GM21360 (cell line): Measurements from ENCODE around the gene PRPF6.

Experiments
- ATAC-seq: cut with Tn5 transposase; IDR thresholded peaks from one replicate; pipeline ENCODE4 v1.9.1; 2021; ENCODE audit warnings: mild to moderate bottlenecking, moderate library complexity; ENCODE audit not compliant: unreplicated experiment

The PRPF6 gene

GRCh38 chr20:64032706-64033624 is 52.0 kb downstream of the PRPF6 start:
- no peak for ATAC-seq

DNA sequence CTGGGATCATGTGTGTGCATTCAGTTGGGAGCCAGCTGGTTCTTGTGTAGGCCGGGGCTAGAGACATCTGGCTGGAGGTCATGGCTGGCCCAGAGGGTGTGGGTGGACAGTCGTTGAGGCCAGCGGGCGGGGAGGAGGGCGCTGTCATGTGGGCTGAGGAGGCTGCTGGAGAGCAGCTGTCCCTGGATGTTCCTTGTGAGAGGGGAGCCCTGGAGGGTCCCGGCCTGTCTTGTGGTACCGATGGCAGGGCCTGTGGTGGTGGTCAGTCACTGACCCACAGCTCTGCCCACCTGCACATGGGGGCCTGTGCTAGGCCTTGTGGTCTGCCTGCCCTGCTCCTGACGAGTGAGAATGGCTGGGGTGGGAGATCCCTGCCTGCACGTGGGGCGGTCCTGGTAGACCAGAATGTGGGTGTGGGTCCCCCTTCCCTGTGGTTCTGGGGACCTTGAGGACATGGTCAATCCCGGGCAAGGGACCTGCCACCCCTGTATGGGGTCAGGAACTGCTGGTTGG is 53.1 kb downstream of the PRPF6 start:
- no peak for ATAC-seq

DNA sequence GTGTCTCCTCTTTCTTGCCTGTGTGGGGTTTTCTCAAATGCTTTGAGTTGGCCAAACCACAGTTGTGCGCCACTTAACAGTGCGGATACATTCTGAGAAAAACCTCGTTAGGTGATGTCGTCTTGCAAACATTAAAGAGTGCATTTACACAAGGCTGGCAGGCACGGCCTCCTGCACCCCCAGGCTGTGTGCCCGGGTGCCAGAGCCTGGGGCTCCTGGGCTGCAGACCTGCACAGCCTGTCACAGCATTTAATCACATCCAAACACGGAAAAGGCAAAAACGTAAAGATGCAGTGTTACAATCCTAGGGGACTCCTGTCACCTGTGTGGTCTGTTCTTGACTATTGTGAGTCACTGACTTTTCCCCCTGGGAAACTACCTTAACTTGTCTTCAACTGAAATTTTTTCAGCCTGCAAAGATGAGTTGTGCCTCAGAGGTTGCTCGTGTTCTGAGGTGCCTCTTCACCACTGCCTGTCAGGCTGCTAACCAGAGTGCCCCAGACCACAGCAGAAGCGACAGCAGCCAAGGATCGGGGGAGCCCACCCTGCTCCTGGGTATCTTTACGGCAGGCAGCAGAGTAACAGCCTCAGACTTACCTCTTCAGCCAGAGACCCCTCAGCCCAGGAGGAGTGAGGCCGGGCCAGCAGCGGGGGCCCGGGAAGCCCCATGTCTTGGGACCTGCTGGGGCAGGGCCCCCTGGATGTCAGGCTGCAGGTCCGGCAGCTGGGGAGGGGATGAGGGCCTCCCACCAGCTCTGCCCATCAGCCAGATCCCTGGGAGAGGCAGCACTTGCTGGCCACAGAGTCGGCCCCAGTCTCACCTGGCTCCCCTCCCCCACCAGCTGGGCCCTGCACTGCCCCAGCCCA is 54.4 kb downstream of the PRPF6 start:
- ATAC-seq, result no peak

DNA sequence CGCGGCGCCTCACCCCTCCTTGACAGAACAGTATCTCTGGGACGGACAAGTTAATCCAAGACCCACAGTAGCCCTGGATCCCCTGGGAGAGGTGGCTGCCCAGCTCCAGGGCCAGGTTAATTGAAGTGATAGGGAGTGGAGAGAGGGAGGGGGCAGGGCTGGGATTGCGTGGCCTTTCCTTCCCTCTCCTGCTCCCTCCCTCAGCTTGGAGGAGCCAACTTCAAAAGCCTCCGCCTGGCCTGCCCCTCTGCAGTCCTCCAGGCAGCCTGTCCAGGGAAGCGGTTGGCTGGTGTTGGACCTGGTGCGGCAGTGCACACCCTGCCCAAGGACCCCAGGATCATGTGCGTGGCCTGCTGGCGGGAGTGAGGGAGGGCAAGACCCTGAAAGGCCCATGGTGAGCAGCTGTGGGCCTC is 55.0 kb downstream of the PRPF6 start, which contains the start of gene C20orf204:
Gene C20orf204, plus strand, starts transcription at position 250 of the 413 bp plus-strand sequence. Its CDS starts 142 bp downstream, at position 392.
- no peak for ATAC-seq

DNA sequence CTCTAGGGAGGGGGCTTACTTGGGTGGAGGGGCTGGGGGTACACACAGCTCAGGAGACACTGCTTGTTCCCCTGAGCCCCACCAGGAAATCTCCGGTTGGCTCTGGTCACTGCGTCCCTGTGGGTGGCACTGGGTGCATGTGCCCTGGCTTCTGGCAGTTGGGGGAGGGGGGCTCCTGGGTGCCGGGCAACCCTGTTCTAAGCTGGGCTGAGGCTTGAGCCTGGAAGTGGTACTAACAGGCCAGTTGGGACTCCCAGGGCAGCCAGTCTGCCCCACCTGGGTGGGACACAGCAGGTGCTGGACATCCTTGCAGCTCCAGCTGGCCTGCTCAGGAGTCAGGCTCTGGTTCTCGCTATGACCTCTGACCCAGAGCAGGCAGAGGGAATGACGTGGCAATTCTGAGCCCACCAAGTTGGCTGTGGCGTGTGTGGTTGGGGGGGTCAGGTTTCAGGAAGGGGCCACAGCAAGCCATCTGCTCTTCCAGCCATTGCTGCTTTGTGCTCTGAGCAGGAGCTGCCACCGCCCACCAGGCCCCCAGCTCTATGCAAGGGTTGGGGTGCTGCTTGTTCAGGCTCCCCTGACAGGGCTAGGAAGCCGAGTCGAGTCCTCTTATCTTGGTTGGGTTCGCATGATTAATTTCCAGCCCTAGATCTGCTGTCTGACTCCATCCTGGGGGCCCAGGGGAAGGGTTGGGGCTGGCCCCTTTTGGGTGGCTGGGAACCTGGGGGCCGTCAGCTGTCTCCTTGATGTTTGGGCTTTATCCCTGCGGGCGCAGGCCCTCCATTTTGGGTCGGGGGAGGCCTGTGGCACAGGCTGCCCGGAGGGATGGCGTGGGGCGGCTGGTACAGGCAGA is 55.6 kb downstream of the PRPF6 start:
- ATAC-seq, result no peak

DNA sequence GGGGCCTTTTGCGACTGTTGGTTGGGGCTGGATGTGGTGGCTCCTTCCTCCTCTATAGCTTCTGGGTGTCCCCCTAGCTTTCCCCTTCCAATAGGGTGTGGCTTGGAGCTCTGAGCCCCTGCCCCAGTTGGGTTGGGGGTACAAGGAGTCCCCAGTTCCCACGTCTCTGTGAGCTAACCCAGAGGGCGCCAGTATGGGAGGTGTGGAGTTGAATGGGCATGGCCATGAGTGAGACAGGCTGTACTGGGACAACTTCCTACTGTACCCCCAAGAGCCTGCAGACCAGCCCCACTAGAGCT is 56.2 kb downstream of the PRPF6 start:
- ATAC-seq, result no peak

- no peak for ATAC-seq
Measured at GRCh38 chr20:64037498-64038213, 56.7 kb downstream of the PRPF6 start.

- ATAC-seq, result peak; percentile 22
Measured at GRCh38 chr20:64038224-64038564, 57.3 kb downstream of the PRPF6 start.

- peak; percentile 40 for ATAC-seq
Measured at GRCh38 chr20:64038565-64039292, 57.8 kb downstream of the PRPF6 start.

DNA sequence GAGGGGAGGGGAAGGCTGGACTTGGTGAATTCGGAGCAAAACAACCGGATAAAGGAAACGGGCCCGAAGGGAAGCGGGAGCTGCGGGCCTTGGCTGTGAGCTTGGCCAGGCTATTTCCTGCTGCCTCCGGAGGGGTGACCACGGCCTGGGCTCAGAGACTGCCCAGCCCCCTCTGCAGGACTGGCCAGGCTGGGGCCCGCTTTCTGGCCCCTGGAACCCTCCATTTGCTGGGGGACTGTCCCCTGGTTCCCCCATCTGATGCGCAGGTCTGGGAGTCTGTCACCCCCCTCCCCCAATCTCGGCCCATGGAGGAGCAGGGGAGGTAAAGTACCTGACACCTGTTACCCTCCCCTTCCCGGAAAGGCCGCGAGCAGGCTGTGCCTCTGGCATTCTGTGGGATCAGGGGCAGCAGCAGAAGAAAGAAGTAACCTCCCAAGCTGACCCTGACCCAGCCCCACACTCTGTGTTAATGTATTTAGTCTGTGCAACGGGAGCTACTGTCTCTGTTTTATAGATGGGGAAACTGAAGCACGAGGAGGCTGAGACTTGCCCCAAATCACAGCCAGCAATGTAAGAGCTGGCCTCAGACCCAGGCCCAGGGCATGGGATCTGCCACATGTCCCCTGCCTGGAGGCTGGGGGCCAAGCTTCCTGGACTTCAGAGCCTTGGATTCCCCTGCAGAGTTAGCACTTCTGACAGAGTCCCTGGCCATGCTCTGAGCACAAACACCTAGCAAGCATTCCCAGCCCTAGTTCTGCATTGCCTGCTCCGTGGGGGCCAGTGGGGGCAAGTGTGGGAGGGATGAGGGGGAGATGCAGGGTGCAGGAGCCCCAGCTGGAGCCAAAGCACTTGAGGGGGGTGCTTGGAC is 58.6 kb downstream of the PRPF6 start:
- no peak for ATAC-seq

DNA sequence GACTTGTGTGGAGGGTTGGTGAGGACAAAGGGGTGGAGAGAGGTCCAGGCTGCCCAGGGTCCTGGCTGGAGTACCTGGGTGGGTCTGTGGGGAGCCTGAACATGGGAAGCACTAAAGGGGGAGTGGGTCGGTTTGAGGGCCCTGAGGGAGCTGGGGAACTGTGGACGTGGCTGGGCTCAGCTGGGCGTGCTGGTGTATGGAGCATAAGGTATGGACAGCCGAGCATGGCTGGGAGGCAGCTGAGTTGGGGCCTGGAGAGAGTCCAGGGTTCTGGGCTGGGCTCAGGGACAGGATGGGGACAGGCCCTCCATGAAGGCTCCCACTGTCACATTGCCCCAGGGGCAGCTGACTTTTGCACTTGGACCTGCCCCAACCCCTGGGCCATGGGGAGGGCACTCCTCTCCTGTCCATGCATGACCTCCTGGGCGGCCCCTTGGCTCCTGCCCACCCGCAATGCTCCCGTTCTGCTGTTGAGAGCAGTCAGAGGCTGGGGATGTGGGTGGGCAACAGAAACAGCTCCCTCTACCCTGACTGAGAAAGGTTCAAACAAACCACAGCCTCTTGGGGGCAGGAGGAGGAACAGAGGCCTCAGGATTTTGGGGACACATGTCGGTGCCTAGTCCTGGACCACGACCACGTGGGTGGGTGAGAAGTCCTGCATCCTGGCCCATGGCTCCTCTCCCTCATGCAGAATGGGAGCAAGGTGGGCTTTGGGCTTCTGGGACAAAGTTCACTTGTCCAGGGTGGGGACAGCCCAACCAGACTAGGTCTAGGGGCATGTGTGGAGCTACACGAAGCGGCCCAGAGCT is 59.5 kb downstream of the PRPF6 start:
- no peak for ATAC-seq

- ATAC-seq, result no peak
Measured at GRCh38 chr20:64041040-64041780, 60.3 kb downstream of the PRPF6 start.

DNA sequence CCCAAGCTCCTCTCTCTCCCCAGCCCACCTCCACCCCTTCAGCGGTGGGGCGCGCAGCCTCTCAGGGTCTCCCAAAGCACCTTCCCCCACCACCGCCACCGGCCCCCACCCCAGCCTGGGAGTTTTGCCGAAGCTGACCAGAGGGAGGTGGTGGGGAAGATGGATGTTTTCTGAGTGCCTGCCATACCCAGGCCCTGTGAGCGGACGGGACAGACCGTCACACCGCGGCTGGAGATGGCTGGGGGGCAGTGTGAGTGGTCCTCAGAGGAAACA is 60.8 kb downstream of the PRPF6 start:
- ATAC-seq, result no peak

GRCh38 chr20:64042054-64042781 is 61.3 kb downstream of the PRPF6 start:
- no peak for ATAC-seq

DNA sequence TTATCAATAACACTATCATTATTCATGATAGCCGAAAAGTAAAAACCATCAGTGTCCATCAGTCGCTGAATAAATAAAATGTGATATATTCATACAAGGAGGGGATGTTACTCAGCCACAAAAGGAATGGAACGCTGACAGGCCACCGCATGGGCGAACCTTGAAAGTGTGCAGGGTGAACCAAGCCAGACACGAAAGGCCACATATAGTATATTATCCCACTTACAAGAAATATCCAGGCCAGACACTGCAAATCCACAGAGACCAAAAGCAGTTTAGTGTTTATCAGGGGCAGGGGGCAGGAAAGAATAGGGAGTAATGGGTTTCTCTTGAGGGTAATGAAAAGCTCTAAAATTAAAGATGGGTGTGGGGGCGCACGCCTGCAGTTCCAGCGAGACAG is 62.8 kb downstream of the PRPF6 start:
- no peak for ATAC-seq

DNA sequence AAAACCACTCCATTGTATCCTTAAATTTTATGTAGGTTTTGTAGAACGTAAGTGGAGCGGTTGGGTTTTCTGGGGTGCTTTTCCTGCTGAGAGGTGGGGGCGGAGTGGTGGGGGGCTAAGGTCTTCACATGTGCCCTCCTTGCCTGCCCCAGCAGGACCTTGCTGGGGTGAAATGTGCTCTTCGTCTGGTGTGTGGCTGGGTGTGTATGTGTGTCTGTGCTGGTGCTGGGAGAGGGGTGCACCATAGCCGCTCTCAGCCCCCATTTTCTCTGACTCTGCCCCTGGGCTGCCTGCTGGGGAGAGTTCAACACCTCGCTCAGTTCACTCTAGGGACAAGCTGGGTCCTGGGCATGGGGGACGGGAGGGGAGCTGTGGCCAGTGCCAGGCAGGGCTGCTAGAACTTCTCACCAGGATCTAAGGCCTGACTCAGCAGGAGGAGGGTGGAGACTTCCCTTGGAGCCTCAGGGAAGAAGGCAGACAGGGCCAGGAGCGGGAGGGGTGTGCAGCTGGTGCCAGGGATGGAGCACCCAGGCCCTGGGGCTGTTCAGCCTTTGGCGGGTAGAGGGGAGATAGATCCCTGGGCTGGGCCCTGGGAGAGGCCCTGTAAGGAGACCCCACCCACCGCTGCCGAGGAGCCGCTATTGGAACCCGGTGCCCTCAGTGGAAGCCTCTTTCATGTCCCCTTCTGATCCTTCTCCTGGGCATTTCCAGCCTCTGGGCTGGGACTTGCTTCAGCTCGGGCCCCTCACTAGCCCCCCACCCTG is 63.7 kb downstream of the PRPF6 start:
- no peak for ATAC-seq
